Astrocyte of the spinal cord (primary cell): ENCODE measurements around the gene PPIG.
A peak's percentile ranks its signal among the peaks of the same experiment; 100 is the strongest.
"Not testable (repeated sequence)": the region's sequence is repeated elsewhere in the genome, so short reads cannot be mapped to it uniquely, and the experiment has no call there.

Experiments used
- DNase-seq: peaks from one replicate; pipeline ENCODE4 v3.0.0; 2011; ENCODE audit warnings: low read depth, low spot score
- H3K4me3 ChIP-seq: 2 replicates; pipeline ENCODE4 v1.5.1; 2011; ENCODE audit warnings: low read depth, mild to moderate bottlenecking, low read length, moderate library complexity
- in situ Hi-C: cut with HindIII; loops from 2 replicates; pipeline ENCODE4 v1.10.0; 2017; ENCODE audit warnings: low sequenced_read_pairs
- TF ChIP-seq, protein P1 (sequence below): IDR thresholded peaks from 2 replicates; pipeline ENCODE4 v1.5.1; 2012; ENCODE audit warnings: low read depth, mild to moderate bottlenecking, low read length, inconsistent platforms

The PPIG gene

DNA sequence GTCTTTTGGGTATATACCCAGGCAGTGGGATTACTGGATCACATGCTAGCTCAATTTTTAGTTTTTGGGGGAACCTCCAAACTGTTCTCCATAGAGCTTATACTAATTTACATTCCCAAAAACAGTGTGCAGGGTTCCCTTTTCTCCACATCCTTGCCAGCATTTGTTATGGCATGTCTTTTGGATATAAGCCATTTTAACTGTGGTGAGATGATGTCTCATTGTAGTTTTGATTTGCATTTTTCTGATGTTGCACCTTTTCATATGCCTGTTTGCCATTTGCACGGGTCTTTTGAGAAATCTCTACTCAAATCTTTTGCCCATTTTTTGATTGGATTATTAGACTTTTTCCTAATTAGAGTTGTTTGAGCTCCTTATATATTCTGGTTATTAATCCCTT, 18.5 kb upstream of the PPIG start:
- TF ChIP-seq, protein P1, sequence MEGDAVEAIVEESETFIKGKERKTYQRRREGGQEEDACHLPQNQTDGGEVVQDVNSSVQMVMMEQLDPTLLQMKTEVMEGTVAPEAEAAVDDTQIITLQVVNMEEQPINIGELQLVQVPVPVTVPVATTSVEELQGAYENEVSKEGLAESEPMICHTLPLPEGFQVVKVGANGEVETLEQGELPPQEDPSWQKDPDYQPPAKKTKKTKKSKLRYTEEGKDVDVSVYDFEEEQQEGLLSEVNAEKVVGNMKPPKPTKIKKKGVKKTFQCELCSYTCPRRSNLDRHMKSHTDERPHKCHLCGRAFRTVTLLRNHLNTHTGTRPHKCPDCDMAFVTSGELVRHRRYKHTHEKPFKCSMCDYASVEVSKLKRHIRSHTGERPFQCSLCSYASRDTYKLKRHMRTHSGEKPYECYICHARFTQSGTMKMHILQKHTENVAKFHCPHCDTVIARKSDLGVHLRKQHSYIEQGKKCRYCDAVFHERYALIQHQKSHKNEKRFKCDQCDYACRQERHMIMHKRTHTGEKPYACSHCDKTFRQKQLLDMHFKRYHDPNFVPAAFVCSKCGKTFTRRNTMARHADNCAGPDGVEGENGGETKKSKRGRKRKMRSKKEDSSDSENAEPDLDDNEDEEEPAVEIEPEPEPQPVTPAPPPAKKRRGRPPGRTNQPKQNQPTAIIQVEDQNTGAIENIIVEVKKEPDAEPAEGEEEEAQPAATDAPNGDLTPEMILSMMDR = no peak
- DNase-seq = no peak

DNA sequence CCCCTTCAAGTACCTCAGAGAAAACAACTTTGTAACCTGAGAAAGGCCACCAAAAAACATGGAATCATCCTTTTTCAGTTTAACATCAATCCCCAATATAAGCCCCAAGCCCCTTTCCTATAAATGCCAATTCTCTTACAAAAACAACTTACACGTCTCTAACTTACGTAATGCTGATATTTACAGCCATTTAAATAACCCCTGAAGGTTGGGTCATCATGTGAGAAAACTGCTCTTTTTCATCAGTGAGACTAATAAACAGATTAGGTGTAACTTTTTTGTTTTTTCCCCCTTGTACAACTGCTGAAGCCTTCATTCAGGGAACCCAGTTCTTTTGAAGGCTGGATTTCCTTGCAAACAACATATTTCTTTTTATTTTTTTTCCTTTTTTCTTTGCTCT, 14.2 kb upstream of the PPIG start:
- in situ Hi-C loops = no loop called here
- DNase-seq = no peak
- no peak overlapping the region for H3K4me3 ChIP-seq
- TF ChIP-seq, protein P1 = no peak

More for the DNA sequence above, 18.5 kb upstream of the PPIG start:
- in situ Hi-C loops = no loop called here
- no peak overlapping the region for H3K4me3 ChIP-seq

DNA sequence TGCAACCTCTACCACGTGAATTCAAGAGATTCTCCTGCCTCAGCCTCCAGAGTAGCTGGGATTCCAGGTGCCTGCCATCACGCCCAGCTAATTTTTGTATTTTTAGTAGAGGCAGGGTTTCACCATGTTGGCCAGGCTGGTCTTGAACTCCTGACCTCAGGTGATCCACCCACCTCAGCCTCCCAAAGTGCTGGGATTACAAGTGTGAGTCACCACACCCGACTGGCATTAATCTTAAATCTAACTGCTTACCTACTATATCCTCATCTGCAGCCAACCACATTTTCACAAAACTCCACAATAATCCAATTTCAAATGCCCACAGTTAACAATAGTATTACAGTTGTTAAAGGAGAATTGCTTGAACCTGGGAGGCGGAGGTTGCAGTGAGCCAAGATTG, 13.4 kb upstream of the PPIG start:
- in situ Hi-C loops, H3K4me3 ChIP-seq: not testable (repeated sequence)

DNA sequence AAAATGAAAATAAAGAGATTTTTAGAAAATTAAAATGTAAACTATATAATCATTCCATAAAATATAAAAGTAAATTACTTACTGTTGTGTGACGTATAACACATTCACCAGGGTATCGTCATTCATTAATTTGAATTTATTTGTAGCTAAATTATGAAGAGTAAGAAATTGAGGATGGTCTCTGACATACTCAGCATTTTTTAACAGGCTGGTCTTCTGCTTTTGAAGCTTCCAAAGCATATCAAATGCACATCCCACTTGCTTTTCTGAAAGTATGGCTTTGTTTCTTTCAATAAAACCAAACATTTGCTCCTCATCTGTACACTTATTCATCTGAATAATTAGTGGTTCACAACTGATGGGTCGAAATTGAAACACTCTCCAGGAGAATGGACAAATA, 12.6 kb upstream of the PPIG start:
- no peak for DNase-seq
- TF ChIP-seq, protein P1 = no peak
- in situ Hi-C loops = no loop called here
- no peak overlapping the region for H3K4me3 ChIP-seq

More for the DNA sequence above, 13.4 kb upstream of the PPIG start:
- DNase-seq = not testable (repeated sequence)

DNA sequence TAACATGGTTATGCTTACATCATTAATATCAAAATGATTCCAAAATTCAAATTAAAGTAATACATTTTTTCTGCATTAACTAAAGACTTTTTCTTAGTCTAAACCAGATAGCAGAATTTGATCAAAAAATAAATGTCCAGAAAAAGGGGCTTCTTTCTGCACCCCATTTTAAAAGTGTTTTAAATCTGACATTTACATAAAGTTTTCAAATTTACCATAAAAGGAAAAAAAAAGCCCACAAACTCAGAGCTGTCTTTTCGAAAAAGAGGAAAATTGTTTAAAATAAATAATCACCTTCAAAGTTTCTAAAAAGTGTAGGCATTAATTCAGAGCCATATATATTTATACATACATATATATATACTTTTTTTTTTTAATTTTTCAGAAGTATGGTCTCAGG, 12.0 kb upstream of the PPIG start:
- TF ChIP-seq, protein P1 = no peak
- no peak overlapping the region for H3K4me3 ChIP-seq
- in situ Hi-C loops = no loop called here
- no peak for DNase-seq

DNA sequence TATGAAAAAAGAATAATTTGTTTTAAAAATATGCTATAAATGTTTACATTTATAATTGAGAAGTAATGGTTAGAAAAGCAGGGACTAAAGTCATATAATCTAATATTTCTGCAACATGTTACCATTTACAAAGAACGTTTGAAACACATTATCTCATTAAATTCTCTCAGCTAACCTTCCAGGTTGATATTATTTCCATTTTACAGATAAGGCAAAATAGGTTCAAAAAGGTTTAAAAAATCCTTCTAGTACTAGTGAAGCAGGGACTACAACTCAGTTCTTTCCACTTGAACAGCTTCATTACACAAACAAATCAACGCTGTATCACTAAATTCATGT, 11.4 kb upstream of the PPIG start:
- TF ChIP-seq, protein P1 = no peak
- peak; percentile 9 for DNase-seq
- in situ Hi-C loops = no loop called here

DNA sequence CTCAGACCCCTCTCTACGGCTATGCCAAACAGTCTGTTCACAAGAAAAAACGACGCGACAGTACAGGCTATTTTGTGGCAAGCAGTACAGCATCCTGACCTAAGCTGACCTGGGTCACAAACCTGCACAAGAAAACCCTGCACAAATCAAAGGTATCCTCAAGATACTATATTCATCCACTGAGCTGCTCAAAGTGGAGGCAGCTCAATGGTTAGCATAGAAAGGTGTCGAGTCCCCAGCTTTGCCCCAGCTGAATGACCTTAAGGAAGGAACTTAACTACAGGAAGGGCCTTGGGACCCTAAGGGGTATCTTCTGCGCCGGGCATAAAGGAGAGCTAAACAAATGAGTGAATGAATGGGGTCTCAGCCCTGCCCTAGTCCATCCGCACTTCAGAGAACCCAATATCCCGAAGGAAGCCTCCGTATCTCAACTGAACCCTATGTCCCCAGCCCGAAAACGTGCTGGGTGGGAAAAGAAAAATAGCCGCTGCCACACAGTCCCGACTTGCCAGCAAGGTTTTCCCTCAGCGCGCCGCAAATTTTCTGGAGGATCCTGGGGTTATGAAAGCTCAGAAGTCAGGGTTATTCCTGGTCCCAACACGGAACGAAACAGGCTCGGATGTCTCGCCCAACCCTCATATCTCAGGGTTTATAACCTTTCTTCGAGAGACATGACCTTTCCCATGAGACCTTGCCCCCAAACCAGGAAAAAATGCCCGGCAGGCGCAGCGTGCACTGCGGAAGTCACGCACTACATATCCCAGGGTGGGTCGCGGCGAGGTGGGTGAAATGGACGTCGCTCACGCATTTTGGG, 10.8 kb upstream of the PPIG start, which contains the start of gene FASTKD1:
TSS of gene FASTKD1 (minus strand) at position 706 of the 814 bp plus-strand sequence. CDS start 1,836 bp downstream, outside the sequence.
- peak within 1 kb of the TSS; percentile 72 for H3K4me3 ChIP-seq
- peak; percentile 85 for DNase-seq
- in situ Hi-C loops = no loop called here
- TF ChIP-seq, protein P1 = no peak

More for the DNA sequence above, 11.4 kb upstream of the PPIG start:
- peak overlapping the region; percentile 72 for H3K4me3 ChIP-seq
